Endothelial cell of umbilical vein (primary cell): ENCODE measurements around the gene SCN1B.

Experiments used
- CTCF ChIP-seq, 2 donors: IDR thresholded peaks; 1 replicate in 1 of 2; 2 replicates in 1 of 2; pipeline ENCODE4 v1.5.1; 2011; ENCODE audit warnings: low read length in 2 of 2, mild to moderate bottlenecking in 2 of 2, moderate library complexity in 2 of 2, control low read depth in 1 of 2, inconsistent platforms in 1 of 2, low read depth in 1 of 2; ENCODE audit not compliant: insufficient read depth in 1 of 2; ENCODE audit errors: extremely low read depth in 1 of 2
- MAX ChIP-seq: IDR thresholded peaks from 2 replicates; pipeline ENCODE4 v1.6.1; 2011; ENCODE audit not compliant: insufficient read depth, insufficient read length

- TF ChIP-seq MAX (no peak), CTCF (IDR thresholded peaks at IDR 0.05; ENCODE audit: extremely low read depth in 1 of 2, insufficient read depth in 1 of 2, low read depth in 1 of 2, low read length in 2 of 2) (no peak)
Observed at GRCh38 chr19:35039881-35040825, 9.9 kb downstream of the SCN1B start.
